Colonic mucosa (tissue), 4 donors: ENCODE measurements around the gene SHC3. TPM values are rescaled to one million over a fixed set of nuclear protein-coding genes. Genes with fewer than 3 reads are reported as not detected.

Source experiments
- DNase-seq: peaks from one replicate; pipeline ENCODE4 v3.0.0-alpha.2; 2020
- H3K27ac ChIP-seq: fragments of 200-600 bp; one replicate; pipeline ENCODE4 v1.8.0; 2021
- H3K27me3 ChIP-seq: fragments of 200-600 bp; one replicate; pipeline ENCODE4 v1.8.0; 2021
- H3K36me3 ChIP-seq: fragments of 200-600 bp; one replicate; pipeline ENCODE4 v1.8.0; 2021
- H3K4me1 ChIP-seq: fragments of 200-600 bp; one replicate; pipeline ENCODE4 v1.8.0; 2021; ENCODE audit warnings: mild to moderate bottlenecking
- H3K4me3 ChIP-seq: fragments of 200-600 bp; one replicate; pipeline ENCODE4 v1.8.0; 2021
- H3K9ac ChIP-seq, 2 donors: one replicate each; pipeline ENCODE4 v1.7.0; 2013; ENCODE audit warnings: control low read depth in 2 of 2, low read depth in 2 of 2, low read length in 2 of 2
- H3K9me3 ChIP-seq: fragments of 200-600 bp; one replicate; pipeline ENCODE4 v1.8.0; 2021
- CTCF ChIP-seq: fragments of 200-600 bp; IDR thresholded peaks from one replicate; pipeline ENCODE4 v1.8.0; 2022; ENCODE audit warnings: antibody characterized with exemption, mild to moderate bottlenecking
- intact Hi-C: fragments of 100-400 bp; cut with DNase I; formaldehyde crosslinking; loops from one replicate; pipeline ENCODE4 v1.14.1; 2022
- total RNA-seq, 2 donors: library from RNA; stranded (reverse); fragmentation: NEBNext Ultra II Directional in 1 of 2; extraction: Animal tissue kit (Norgen Biotek cat#: 25700) in 1 of 2; gene quantifications; one replicate each; pipeline ENCODE4 v1.2.1, GENCODE V29; 2021
- donor health status: healthy.
- donor health status: DM: no; HTN: no; CAD: no.
- donor health status: DM: no; HTN: no; CAD: no.

The SHC3 gene
- total RNA-seq, 2 donors from 2014 or later = 0.32 to 0.58 TPM

- no peaks in the 10 kb centered on the region for H3K27me3 ChIP-seq
- H3K4me3 ChIP-seq = no peak overlapping the region
- H3K4me1 ChIP-seq = no peaks in the 10 kb centered on the region
- intact Hi-C loops = no loop called here
- no peak for TF ChIP-seq CTCF
- H3K36me3 ChIP-seq = no peaks in the 10 kb centered on the region
- no peak for DNase-seq
- H3K9ac ChIP-seq = no peak overlapping the region
- H3K9me3 ChIP-seq = no peaks in the 10 kb centered on the region
- H3K27ac ChIP-seq = no peak overlapping the region
Observed at GRCh38 chr9:89154651-89155336, 23.8 kb downstream of the SHC3 start.

- Histone ChIP-seq H3K27ac (no peak overlapping the region), H3K9ac (no peak overlapping the region), H3K9me3 (no peaks in the 10 kb centered on the region), H3K36me3 (no peaks in the 10 kb centered on the region), H3K4me3 (no peak overlapping the region), H3K27me3 (no peaks in the 10 kb centered on the region), H3K4me1 (no peaks in the 10 kb centered on the region)
- TF ChIP-seq CTCF = no peak
- DNase-seq = no peak
- intact Hi-C loops = no loop called here
Observed at GRCh38 chr9:89154218-89154617, 24.4 kb downstream of the SHC3 start.

- no peak for DNase-seq
- Histone ChIP-seq H3K4me3 (no peak overlapping the region), H3K9me3 (no peaks in the 10 kb centered on the region), H3K9ac (no peak overlapping the region), H3K36me3 (no peaks in the 10 kb centered on the region), H3K27ac (no peak overlapping the region), H3K4me1 (no peaks in the 10 kb centered on the region), H3K27me3 (no peaks in the 10 kb centered on the region)
- no peak for TF ChIP-seq CTCF
- intact Hi-C loops = no loop called here
Observed at GRCh38 chr9:89153232-89154017, 25.2 kb downstream of the SHC3 start.

GRCh38 chr9:89149726-89150125, 28.9 kb downstream of the SHC3 start:
- no peaks in the 10 kb centered on the region for H3K36me3 ChIP-seq
- H3K4me1 ChIP-seq = no peaks in the 10 kb centered on the region
- no peak overlapping the region for H3K27ac ChIP-seq
- H3K4me3 ChIP-seq = no peak overlapping the region
- no peak for DNase-seq
- H3K9ac ChIP-seq = no peak overlapping the region
- intact Hi-C loops = no loop called here
- H3K27me3 ChIP-seq = no peaks in the 10 kb centered on the region
- TF ChIP-seq CTCF = no peak
- no peaks in the 10 kb centered on the region for H3K9me3 ChIP-seq

- Histone ChIP-seq H3K36me3 (no peaks in the 10 kb centered on the region), H3K27ac (no peak overlapping the region), H3K27me3 (no peaks in the 10 kb centered on the region), H3K9me3 (no peaks in the 10 kb centered on the region), H3K4me1 (no peaks in the 10 kb centered on the region), H3K4me3 (no peak overlapping the region), H3K9ac (no peak overlapping the region)
- intact Hi-C loops = no loop called here
- TF ChIP-seq CTCF = no peak
- no peak for DNase-seq
Observed at GRCh38 chr9:89145097-89145496, 33.5 kb downstream of the SHC3 start.
